Measurements from ENCODE around the gene RPTOR.

RPTOR gene

GRCh38 chr17:80976701-80977100, 432.1 kb downstream of the RPTOR start:
- ATAC-seq (ENCODE audit: insufficient read depth, low read depth) (no peak), DNase-seq (no peak)
- Histone ChIP-seq H3K4me2 (ENCODE audit: insufficient read depth, low read length) (no peak overlapping the region), H4K20me1 (ENCODE audit: insufficient read depth, low read length) (no peaks in the 10 kb centered on the region; the same call in 1 of the 2 replicates), H3K79me2 (ENCODE audit: insufficient read depth, low read length) (no peaks in the 10 kb centered on the region), H2AFZ (ENCODE audit: low read depth, low read length) (no peak overlapping the region), H3K9ac (ENCODE audit: low read depth, low read length) (no peak overlapping the region), H3K27ac (ENCODE audit: low read length) (no peak overlapping the region), H3K36me3 (ENCODE audit: insufficient read depth, low read length) (no peaks in the 10 kb centered on the region), H3K9me3 (ENCODE audit: insufficient read depth, low read length, severe bottlenecking) (no peaks in the 10 kb centered on the region), H3K4me1 (ENCODE audit: insufficient read depth, low read length) (0 out of 2 replicates have a peak, but pooled peaks cover 8% of the 10 kb centered on the region), H3K4me3 (ENCODE audit: low read depth in 1 of 2, low read length in 2 of 2) (no peak overlapping the region), H3K27me3 (ENCODE audit: insufficient read depth, low read length, poor library complexity) (no peaks in the 10 kb centered on the region)
- no peak for TF ChIP-seq EZH2 (IDR thresholded peaks at IDR 0.05; ENCODE audit: borderline replicate concordance, low read depth, low read length, severe bottlenecking)
- no peak for TF ChIP-seq CTCF (IDR thresholded peaks at IDR 0.05; ENCODE audit: borderline replicate concordance, extremely low read depth, low read length, poor library complexity, severe bottlenecking)

GRCh38 chr17:80977172-80977571, 432.5 kb downstream of the RPTOR start:
- H3K4me3 ChIP-seq (ENCODE audit: low read depth in 1 of 2, low read length in 2 of 2): no peak overlapping the region
- H4K20me1 ChIP-seq (ENCODE audit: insufficient read depth, low read length): no peaks in the 10 kb centered on the region; the same call in 1 of the 2 replicates
- no peak overlapping the region for H3K4me2 ChIP-seq (ENCODE audit: insufficient read depth, low read length)
- no peak overlapping the region for H2AFZ ChIP-seq (ENCODE audit: low read depth, low read length)
- H3K79me2 ChIP-seq (ENCODE audit: insufficient read depth, low read length): no peaks in the 10 kb centered on the region
- H3K9me3 ChIP-seq (ENCODE audit: insufficient read depth, low read length, severe bottlenecking): no peaks in the 10 kb centered on the region
- DNase-seq (no peak), ATAC-seq (ENCODE audit: insufficient read depth, low read depth) (no peak)
- H3K4me1 ChIP-seq (ENCODE audit: insufficient read depth, low read length): 0 out of 2 replicates have a peak, but pooled peaks cover 8% of the 10 kb centered on the region
- H3K27ac ChIP-seq (ENCODE audit: low read length): no peak overlapping the region
- no peak overlapping the region for H3K9ac ChIP-seq (ENCODE audit: low read depth, low read length)
- no peak for TF ChIP-seq CTCF (IDR thresholded peaks at IDR 0.05; ENCODE audit: borderline replicate concordance, extremely low read depth, low read length, poor library complexity, severe bottlenecking)
- no peak for TF ChIP-seq EZH2 (IDR thresholded peaks at IDR 0.05; ENCODE audit: borderline replicate concordance, low read depth, low read length, severe bottlenecking)
- H3K27me3 ChIP-seq (ENCODE audit: insufficient read depth, low read length, poor library complexity): no peaks in the 10 kb centered on the region
- H3K36me3 ChIP-seq (ENCODE audit: insufficient read depth, low read length): no peaks in the 10 kb centered on the region

DNA sequence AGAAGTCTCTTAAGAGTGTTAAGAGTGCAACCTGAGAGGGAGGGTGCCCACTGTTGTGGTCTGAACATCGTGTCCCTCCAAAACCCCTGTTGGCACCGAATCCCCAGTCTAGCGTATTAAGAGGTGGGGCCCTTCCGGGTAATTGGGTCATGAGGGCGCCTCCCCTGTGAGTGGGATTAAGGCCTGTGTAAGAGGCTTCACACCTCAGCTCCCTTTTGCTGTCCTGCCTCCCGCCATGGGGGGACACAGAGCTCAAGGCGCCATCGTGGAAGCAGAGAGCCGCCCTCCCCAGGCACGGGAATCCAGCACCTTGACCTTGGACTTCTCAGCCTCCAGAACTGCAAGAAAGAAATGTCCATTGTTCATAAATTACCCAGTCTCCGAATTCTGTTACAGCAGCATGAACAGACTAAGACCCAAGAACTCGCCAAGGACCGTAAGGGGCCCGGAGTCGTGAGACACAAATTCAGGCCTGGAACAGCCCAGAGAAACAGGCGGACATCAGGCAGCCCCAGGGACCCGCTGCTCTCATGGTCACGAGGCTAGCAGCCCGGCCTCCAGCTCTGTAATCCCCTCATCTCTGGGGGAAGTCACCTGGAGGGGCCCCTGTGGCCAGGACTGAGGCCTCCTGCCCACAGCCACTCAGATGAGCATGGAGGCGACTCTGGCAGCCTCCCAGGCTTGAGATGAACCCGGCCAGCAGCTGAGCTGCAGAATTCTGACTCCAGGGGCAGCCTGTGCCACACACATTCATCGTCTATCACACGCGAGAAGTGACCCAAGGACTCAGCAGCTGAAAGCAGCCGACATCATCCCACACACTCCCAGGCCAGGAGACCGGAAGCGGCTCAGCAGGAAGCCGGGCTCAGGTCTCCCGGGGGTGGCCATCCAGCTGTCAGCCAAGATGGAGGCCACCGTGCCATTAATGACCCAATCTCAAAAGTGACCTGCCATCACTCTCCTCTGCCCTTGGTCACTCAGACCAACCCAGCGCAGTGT, 434.2 kb downstream of the RPTOR start:
- Histone ChIP-seq H3K4me1 (ENCODE audit: insufficient read depth, low read length) (0 out of 2 replicates have a peak, but pooled peaks cover 8% of the 10 kb centered on the region), H4K20me1 (ENCODE audit: insufficient read depth, low read length) (no peaks in the 10 kb centered on the region; the same call in 1 of the 2 replicates), H3K79me2 (ENCODE audit: insufficient read depth, low read length) (no peaks in the 10 kb centered on the region), H3K27ac (ENCODE audit: low read length) (no peak overlapping the region), H3K9ac (ENCODE audit: low read depth, low read length) (no peak overlapping the region), H3K4me2 (ENCODE audit: insufficient read depth, low read length) (no peak overlapping the region), H3K27me3 (ENCODE audit: insufficient read depth, low read length, poor library complexity) (no peaks in the 10 kb centered on the region), H3K4me3 (ENCODE audit: low read depth in 1 of 2, low read length in 2 of 2) (no peak overlapping the region), H2AFZ (ENCODE audit: low read depth, low read length) (no peak overlapping the region), H3K9me3 (ENCODE audit: insufficient read depth, low read length, severe bottlenecking) (no peaks in the 10 kb centered on the region), H3K36me3 (ENCODE audit: insufficient read depth, low read length) (no peaks in the 10 kb centered on the region)
- DNase-seq (no peak), ATAC-seq (ENCODE audit: insufficient read depth, low read depth) (no peak)
- TF ChIP-seq EZH2 (IDR thresholded peaks at IDR 0.05; ENCODE audit: borderline replicate concordance, low read depth, low read length, severe bottlenecking): no peak
- TF ChIP-seq CTCF (IDR thresholded peaks at IDR 0.05; ENCODE audit: borderline replicate concordance, extremely low read depth, low read length, poor library complexity, severe bottlenecking): no peak
